Cardiac fibroblast (primary cell): ENCODE data around the gene ADIRF.

Source experiments
- DNase-seq, 2 donors: peaks; one replicate each; pipeline versions ENCODE4 v3.0.0 to v3.0.0-alpha.2; 2010; ENCODE audit warnings: low read depth in 2 of 2
- H3K4me3 ChIP-seq, 2 donors: replicated peaks in 1 of 2; 1 replicate in 1 of 2; 2 replicates in 1 of 2; pipeline ENCODE4 v1.5.1; 2011; ENCODE audit warnings: low read depth in 2 of 2, low read length in 2 of 2, mild to moderate bottlenecking in 2 of 2, moderate library complexity in 1 of 2
- TF ChIP-seq, protein P1 (sequence below): IDR thresholded peaks from one replicate; pipeline ENCODE4 v1.5.1; 2011; ENCODE audit warnings: low read depth, mild to moderate bottlenecking, low read length, inconsistent platforms

The ADIRF gene

DNA sequence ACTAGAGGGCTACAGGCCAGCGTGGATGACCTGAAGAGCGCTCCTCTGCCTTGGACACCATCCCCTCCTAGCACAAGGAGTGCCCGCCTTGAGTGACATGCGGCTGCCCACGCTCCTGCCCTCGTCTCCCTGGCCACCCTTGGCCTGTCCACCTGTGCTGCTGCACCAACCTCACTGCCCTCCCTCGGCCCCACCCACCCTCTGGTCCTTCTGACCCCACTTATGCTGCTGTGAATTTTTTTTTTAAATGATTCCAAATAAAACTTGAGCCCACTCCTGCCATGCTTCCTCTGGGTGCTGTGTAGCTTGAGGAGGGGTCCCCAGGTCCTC is 5.3 kb upstream of the ADIRF start:
- TF ChIP-seq, protein P1, sequence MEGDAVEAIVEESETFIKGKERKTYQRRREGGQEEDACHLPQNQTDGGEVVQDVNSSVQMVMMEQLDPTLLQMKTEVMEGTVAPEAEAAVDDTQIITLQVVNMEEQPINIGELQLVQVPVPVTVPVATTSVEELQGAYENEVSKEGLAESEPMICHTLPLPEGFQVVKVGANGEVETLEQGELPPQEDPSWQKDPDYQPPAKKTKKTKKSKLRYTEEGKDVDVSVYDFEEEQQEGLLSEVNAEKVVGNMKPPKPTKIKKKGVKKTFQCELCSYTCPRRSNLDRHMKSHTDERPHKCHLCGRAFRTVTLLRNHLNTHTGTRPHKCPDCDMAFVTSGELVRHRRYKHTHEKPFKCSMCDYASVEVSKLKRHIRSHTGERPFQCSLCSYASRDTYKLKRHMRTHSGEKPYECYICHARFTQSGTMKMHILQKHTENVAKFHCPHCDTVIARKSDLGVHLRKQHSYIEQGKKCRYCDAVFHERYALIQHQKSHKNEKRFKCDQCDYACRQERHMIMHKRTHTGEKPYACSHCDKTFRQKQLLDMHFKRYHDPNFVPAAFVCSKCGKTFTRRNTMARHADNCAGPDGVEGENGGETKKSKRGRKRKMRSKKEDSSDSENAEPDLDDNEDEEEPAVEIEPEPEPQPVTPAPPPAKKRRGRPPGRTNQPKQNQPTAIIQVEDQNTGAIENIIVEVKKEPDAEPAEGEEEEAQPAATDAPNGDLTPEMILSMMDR, result no peak
- no peak overlapping the region for H3K4me3 ChIP-seq
- DNase-seq, result no peak

DNA sequence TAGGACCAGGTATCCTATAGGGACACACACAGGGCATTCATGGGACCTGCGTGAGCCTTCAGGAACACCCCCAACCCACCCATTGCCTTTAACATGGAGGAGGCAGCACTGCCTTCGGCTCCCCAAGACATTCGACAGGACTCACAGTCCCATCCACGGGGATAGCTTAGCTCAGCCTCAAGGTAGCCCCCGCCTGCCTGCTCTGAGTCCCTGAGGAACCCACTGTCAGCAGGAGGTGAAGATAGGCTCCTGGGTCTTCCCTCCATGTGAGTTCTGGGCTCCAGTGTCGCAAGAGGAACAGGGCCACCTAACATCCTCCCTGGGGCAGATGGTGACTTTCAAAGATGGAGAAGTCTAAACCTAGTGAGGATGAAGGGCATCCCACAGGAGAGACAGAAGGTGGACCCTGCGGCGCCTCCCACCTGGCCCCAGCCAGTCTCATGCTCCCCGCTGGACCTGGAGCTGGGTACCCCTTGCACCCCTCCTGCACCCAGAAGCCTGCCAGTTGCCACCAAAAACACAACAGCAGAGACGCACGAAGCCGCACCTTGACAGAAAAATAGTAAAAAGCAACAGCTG is 4.9 kb upstream of the ADIRF start:
- DNase-seq, result no peak
- TF ChIP-seq, protein P1, result no peak
- no peak overlapping the region for H3K4me3 ChIP-seq

DNA sequence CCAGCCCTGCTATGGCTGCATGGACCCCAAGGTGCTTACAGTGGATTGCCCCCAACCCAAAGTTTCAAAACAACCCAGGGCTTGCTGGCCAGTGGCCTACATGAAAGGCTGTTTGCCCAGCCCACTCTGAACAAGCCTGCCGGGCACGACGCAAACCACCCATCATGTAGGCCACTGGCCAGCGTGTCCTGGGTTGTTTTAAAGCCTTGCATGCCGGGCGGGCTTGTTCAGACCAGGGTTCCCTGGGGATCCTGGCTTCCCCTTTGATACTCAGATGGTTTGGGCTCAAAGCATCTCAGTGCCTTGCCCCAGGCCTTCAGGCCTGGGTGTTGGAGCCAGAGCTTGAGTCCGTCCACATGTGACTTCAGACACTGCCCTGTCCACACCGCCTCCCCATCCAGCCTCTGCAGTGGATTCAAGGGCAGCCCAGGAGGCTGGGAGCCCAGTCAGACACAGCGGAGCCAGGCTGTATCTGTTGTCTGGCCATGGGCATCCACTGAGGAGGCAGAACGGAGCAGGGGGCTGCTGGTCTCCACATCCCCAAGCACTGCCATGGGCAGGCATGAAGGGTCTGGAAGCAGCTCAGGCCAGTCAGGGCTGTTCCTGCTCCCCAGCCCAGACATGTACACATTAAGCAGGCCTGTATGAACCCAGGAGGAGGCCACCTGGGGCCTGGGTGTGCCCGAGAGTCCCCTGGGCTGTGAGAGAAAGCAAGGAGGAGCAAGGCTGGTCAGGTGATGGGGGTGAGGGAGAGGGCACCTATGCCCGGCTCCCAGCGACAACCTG is 4.0 kb upstream of the ADIRF start:
- no peak for DNase-seq
- H3K4me3 ChIP-seq, result no peak overlapping the region
- TF ChIP-seq, protein P1, result no peak

DNA sequence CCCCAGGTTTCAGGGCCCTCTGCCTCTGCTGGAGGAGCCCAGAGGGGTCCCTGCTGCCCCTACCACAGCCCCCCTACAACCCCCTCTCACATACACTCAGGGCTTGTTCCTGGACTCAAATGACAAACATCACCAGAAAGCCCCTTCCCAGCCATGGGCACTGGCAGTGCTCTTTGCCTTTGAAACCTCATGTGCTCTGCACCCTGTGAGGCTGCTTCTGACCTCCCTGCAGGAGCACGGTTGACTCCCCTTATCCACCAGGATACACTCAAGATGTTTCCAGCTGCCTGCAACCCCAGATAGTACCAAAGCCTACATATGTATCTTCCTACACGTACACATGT is 3.5 kb upstream of the ADIRF start:
- no peak for DNase-seq
- no peak overlapping the region for H3K4me3 ChIP-seq
- TF ChIP-seq, protein P1, result no peak

DNA sequence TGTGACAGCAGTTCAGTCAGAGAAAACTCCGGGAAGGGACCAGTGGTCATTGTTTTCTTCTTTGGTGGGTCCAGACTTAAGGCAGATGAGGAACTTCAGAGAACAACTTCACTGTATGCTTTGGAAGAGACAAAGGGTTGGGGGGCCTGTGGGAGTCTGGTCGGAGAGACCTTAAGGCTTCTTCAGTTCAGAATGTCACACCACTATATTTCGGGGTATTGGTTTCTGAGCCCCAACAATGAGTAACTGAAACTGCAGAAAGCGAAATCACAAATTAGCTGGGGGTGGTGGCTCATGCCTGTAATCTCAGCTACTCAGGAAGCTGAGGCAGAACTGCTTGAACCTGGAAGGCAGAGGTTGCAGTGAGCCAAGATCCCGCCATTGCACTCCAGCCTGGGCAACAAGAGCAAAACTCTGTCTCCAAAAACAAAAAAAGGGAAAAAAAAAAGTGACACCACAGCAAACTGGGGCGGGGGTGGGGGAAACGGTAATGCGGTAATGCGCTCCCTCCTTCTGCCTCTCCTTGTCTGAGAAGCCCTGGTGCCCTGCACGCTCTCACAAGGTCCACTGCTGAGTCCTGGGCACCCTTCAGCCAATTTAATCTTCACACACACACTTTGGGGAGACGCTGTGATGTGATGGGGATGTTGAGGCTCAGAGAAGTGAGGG is 2.2 kb upstream of the ADIRF start:
- DNase-seq, result no peak
- H3K4me3 ChIP-seq, result no peak overlapping the region
- TF ChIP-seq, protein P1, result no peak

DNA sequence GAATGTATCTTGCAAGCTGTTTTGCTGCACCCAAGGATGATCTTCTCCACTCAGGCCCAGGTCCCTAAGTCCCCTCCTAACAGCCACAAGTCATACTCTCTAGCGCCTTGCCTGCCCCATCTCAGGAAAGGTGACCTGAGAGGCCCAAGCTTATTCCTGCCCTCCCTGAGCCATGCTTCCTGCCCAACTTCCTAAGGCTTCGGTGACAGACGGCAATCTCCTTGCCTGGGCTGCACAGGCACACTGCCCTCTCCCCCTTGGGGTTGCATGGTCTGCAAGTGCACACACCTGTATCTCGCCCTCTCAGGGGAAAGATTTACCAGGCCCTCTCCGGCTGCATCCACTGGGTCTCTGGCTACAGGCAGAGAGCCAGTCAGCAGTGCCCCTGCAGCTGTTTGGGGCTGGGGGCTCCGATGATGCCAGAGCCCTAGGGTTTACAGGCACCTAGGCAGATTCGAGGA is 771 bp upstream of the ADIRF start:
- H3K4me3 ChIP-seq, result no peak overlapping the region
- DNase-seq, result no peak
- TF ChIP-seq, protein P1, result no peak
